GM06990 (cell line): ENCODE results near the gene CFAP99.

Experiments
- DNase-seq: peaks from one replicate; pipeline ENCODE4 v3.0.0-alpha.2; 2011; ENCODE audit not compliant: insufficient read length; ENCODE audit errors: extremely low read depth
- H3K27me3 ChIP-seq: replicated peaks from 2 replicates; pipeline ENCODE4 v1.6.0; 2011; ENCODE audit warnings: low read length; ENCODE audit not compliant: control insufficient read depth, insufficient read depth
- H3K36me3 ChIP-seq: 2 replicates; pipeline ENCODE4 v1.5.1; 2011; ENCODE audit warnings: low read length; ENCODE audit not compliant: control insufficient read depth, insufficient read depth
- H3K4me3 ChIP-seq: replicated peaks from 2 replicates; pipeline ENCODE4 v1.5.1; 2011; ENCODE audit warnings: low read depth, mild to moderate bottlenecking, control low read depth, low read length
- CTCF ChIP-seq: IDR thresholded peaks from 2 replicates; pipeline ENCODE4 v1.5.1; 2011; ENCODE audit warnings: low read length, control low read depth, mild to moderate bottlenecking, inconsistent platforms; ENCODE audit not compliant: insufficient read depth, poor library complexity, severe bottlenecking

Gene CFAP99

GRCh38 chr4:2448589-2448988, 29.8 kb downstream of the CFAP99 start:
- Histone ChIP-seq H3K36me3 (no peaks in the 10 kb centered on the region), H3K4me3 (no peak overlapping the region), H3K27me3 (no peaks in the 10 kb centered on the region; the same call in 1 of the 2 replicates)
- no peak for DNase-seq
- no peak for TF ChIP-seq CTCF

GRCh38 chr4:2449051-2449450, 30.3 kb downstream of the CFAP99 start:
- Histone ChIP-seq H3K36me3 (no peaks in the 10 kb centered on the region), H3K4me3 (no peak overlapping the region), H3K27me3 (no peaks in the 10 kb centered on the region; the same call in 1 of the 2 replicates)
- DNase-seq: no peak
- no peak for TF ChIP-seq CTCF

GRCh38 chr4:2449511-2450392, 31.0 kb downstream of the CFAP99 start:
- Histone ChIP-seq H3K4me3 (no peak overlapping the region), H3K27me3 (no peaks in the 10 kb centered on the region; the same call in 1 of the 2 replicates), H3K36me3 (no peaks in the 10 kb centered on the region)
- DNase-seq: no peak
- TF ChIP-seq CTCF: no peak

GRCh38 chr4:2450394-2451035, 31.8 kb downstream of the CFAP99 start:
- DNase-seq: no peak
- H3K27me3 ChIP-seq: no peaks in the 10 kb centered on the region; the same call in 1 of the 2 replicates
- H3K4me3 ChIP-seq: no peak overlapping the region
- TF ChIP-seq CTCF: no peak
- no peaks in the 10 kb centered on the region for H3K36me3 ChIP-seq

- Histone ChIP-seq H3K36me3 (no peaks in the 10 kb centered on the region), H3K27me3 (no peaks in the 10 kb centered on the region; the same call in 1 of the 2 replicates), H3K4me3 (no peak overlapping the region)
- no peak for TF ChIP-seq CTCF
- no peak for DNase-seq
Observed at GRCh38 chr4:2451036-2451520, 32.3 kb downstream of the CFAP99 start.
